ENCODE measurements around the gene SLC16A4. TPM values are rescaled to one million over a fixed set of nuclear protein-coding genes. Genes with fewer than 3 reads are reported as not detected.

The SLC16A4 gene
- total and polyA plus RNA-seq, 2 of the 8 experiments (the other 6 are each of a cell fraction or from before 2014, with no cell fraction given) = 0.30 to 0.43 TPM

DNA sequence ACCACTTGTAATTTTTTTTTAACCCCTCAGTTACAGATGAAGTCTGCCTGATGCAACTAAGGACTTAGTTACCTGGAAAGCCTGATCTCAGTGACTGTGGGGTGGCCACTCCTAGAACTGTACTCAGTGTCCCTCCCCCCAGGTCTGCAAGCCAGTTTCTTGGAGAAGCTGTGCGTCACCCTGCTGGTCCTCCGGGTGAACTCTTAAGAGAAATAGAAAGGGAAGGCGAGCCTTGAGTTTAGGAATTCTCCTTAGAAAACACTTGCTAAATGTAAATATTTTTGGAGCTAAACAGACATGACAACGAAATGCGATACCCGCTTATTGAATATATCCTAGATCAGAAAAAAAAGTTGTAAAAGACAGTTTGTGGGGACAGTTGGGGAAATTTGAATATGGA, 730 bp downstream of the SLC16A4 start:
- Histone ChIP-seq H2BK5ac (ENCODE audit: low read depth, low read length) (no peak overlapping the region), H3K18ac (ENCODE audit: extremely low read depth, low read length) (no peak overlapping the region), H2BK20ac (ENCODE audit: low read length) (no peak overlapping the region), H4K91ac (replicated peaks; ENCODE audit: insufficient read length, low read length) (no peak overlapping the region), H3K14ac (ENCODE audit: insufficient read length) (no peak overlapping the region), H4K8ac (ENCODE audit: extremely low read depth, insufficient read depth, low read length) (no peak overlapping the region), H3K23me2 (ENCODE audit: low read depth, low read length) (no peaks in the 10 kb centered on the region), H2AK5ac (ENCODE audit: low read depth, low read length) (no peak overlapping the region), H3K56ac (replicated peaks; ENCODE audit: insufficient read length, low read depth, low read length) (no peak overlapping the region), H3K4me2 (ENCODE audit: insufficient read depth in 1 of 2, low read depth in 2 of 2, low read length in 2 of 2) (no peak overlapping the region), H3K27me3 (replicated peaks in 1 of 4; ENCODE audit: control insufficient read depth in 3 of 4, extremely low read depth in 1 of 4, insufficient read depth in 3 of 4, low read length in 3 of 4) (no peaks in the 10 kb centered on the region), H2BK12ac (ENCODE audit: low read depth, low read length) (no peak overlapping the region), H3K4me3 (ENCODE audit: extremely low read depth in 1 of 4, insufficient read depth in 2 of 4, low read depth in 3 of 4, low read length in 4 of 4) (no peak overlapping the region), H4K5ac (ENCODE audit: insufficient read length, low read depth, low read length) (no peak overlapping the region), H3K4me1 (replicated peaks in 1 of 4; ENCODE audit: control insufficient read depth in 3 of 4, insufficient read depth in 4 of 4, low read length in 3 of 4) (peaks cover 0 to 6% (median 4%) of the 10 kb centered on the region in 4 experiments; a peak in 3 of 7 replicates), H4K20me1 (replicated peaks in 1 of 2; ENCODE audit: control insufficient read depth in 1 of 2, insufficient read depth in 2 of 2, low read length in 2 of 2) (no peaks in the 10 kb centered on the region), H2BK15ac (ENCODE audit: low read length) (no peak overlapping the region), H3K9ac (replicated peaks in 1 of 4; ENCODE audit: extremely low read depth in 1 of 4, low read depth in 3 of 4, low read length in 3 of 4) (no peak overlapping the region), H3K27ac (ENCODE audit: low read depth, low read length) (no peak overlapping the region), H2BK120ac (replicated peaks; ENCODE audit: low read depth, low read length) (no peak overlapping the region), H3K79me1 (ENCODE audit: low read depth, low read length) (no peaks in the 10 kb centered on the region), H3K36me3 (ENCODE audit: control insufficient read depth in 2 of 4, insufficient read depth in 4 of 4, low read length in 3 of 4) (no peaks in the 10 kb centered on the region), H3K4ac (replicated peaks; ENCODE audit: insufficient read length, low read depth, low read length) (no peak overlapping the region), H3K79me2 (ENCODE audit: control insufficient read depth in 1 of 2, insufficient read depth in 2 of 2, low read length in 2 of 2) (no peaks in the 10 kb centered on the region), H3K23ac (ENCODE audit: insufficient read length) (no peak overlapping the region), H2AFZ (ENCODE audit: low read length) (no peak overlapping the region), H3K9me3 (ENCODE audit: insufficient read depth in 2 of 2, low read depth in 1 of 2, low read length in 1 of 2) (no peaks in the 10 kb centered on the region)
- FAIRE-seq = no peak
- DNase-seq (ENCODE audit: low read depth in 1 of 2, low spot score in 2 of 2) = no peak
- TF ChIP-seq, protein P1, sequence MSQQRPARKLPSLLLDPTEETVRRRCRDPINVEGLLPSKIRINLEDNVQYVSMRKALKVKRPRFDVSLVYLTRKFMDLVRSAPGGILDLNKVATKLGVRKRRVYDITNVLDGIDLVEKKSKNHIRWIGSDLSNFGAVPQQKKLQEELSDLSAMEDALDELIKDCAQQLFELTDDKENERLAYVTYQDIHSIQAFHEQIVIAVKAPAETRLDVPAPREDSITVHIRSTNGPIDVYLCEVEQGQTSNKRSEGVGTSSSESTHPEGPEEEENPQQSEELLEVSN (IDR thresholded peaks at IDR 0.05) = no peak
- TF ChIP-seq TCF12 (IDR thresholded peaks at IDR 0.05; ENCODE audit: low read depth, low read length) = no peak
- no peak for TF ChIP-seq HDAC6 (IDR thresholded peaks at IDR 0.05; ENCODE audit: low read depth, low read length)
- TF ChIP-seq NANOG (IDR thresholded peaks at IDR 0.05; ENCODE audit: insufficient read depth, low read depth, low read length, poor library complexity, severe bottlenecking) = no peak
- 73% methylated on average over 6 of the region's 6 CpGs; no CpG with 5 or more reads in 1 of the 2 experiments for WGBS, 2 experiments (ENCODE audit: extremely low coverage in 1 of 2, insufficient coverage in 1 of 2, insufficient read length in 1 of 2, insufficient replicate concordance in 2 of 2, low coverage in 1 of 2, low lambda C conversion rate in 2 of 2, missing lambda C conversion rate in 1 of 2)
- ChIA-PET POLR2A (ENCODE audit: partially characterized antibody) (interaction anchor here (0.7 to 1.5 kb wide), 6 partner anchors 9 to 51 kb away, joined by 3 to 5 read pairs (median 4); partner anchors contain the start of gene RBM15), CTCF (ENCODE audit: partially characterized antibody) (interaction anchor here (1.0 to 1.2 kb wide), 2 partner anchors 17 to 182 kb away, joined by 3 read pairs; no protein-coding TSS in a partner anchor)

All from H1 (cell line).